GM13976 (cell line): Measurements from ENCODE around the gene UFC1.

Source experiments
- DNase-seq: peaks from one replicate; pipeline ENCODE4 v3.0.0; 2012; ENCODE audit warnings: low spot score
- CTCF ChIP-seq: IDR thresholded peaks from 2 replicates; pipeline ENCODE4 v1.5.1; 2012; ENCODE audit warnings: borderline replicate concordance, mild to moderate bottlenecking; ENCODE audit not compliant: insufficient read depth; ENCODE audit errors: extremely low read depth, missing control alignments, control extremely low read depth
- in situ Hi-C: fragments of 300-500 bp; cut with MboI; formaldehyde crosslinking; loops from one replicate; pipeline ENCODE4 v1.12.0; 2022; ENCODE audit warnings: low sequenced_read_pairs, mixed read lengths, inconsistent platforms; ENCODE audit not compliant: unreplicated experiment

Gene UFC1

DNA sequence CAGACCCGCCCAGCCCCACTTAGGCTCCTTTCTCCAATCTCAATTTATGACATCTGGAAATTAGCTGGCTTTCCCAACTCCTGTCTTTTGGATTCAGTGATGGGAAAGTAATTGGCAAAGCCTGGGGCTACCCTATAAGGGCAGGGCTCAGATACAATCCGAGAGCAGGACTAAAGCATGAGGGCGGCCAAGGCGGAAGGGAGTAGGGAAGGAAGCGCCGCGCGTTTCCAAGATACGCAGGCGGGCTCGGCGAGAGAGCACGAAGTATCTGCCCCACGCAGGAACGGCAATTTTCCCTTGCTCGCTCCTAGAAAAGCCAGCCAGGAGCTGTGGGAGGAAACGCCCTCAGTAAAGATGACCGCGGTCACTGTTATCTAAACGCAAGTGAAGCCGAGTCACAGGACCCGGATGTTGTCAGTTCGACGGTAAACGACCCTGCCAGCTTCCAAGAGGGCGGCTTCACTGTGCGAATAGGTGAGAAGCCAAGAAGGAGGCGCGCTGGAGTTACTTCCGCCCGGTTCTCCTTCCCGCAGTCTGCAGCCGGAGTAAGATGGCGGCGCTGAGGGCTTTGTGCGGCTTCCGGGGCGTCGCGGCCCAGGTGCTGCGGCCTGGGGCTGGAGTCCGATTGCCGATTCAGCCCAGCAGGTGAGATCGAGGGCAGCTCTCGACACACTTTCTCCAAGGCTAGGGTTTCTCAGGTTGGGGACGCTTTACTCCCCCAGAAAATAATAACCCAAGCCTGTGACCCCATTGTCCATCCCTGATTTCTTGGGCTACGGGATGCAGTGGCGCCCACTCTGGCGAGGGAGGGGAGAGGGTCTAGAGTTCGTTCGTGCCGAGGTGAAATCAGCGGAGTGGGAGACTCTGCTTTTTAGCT lies 48.3 kb downstream of the UFC1 start, which contains the start of gene NDUFS2:
Gene NDUFS2, plus strand, starts transcription at position 532 of the 877 bp plus-strand sequence. Its CDS starts 19 bp downstream, at position 551.
- DNase-seq, result peak; percentile 96
- TF ChIP-seq CTCF, result no peak

GRCh38 chr1:161206411-161207140 lies 52.8 kb downstream of the UFC1 start:
- TF ChIP-seq CTCF, result no peak
- in situ Hi-C loops, result no loop called here
- DNase-seq, result no peak

More for the DNA sequence above, 48.3 kb downstream of the UFC1 start, which contains the start of gene NDUFS2:
- in situ Hi-C loops, result no loop called here

- DNase-seq, result no peak
- in situ Hi-C loops, result no loop called here
- no peak for TF ChIP-seq CTCF
Measured at GRCh38 chr1:161207173-161207572, 53.4 kb downstream of the UFC1 start.
